Mesothelial cell of epicardium (in vitro differentiated cells): ENCODE measurements around the gene TRAIP. TPM values are rescaled to one million over a fixed set of nuclear protein-coding genes. Genes with fewer than 3 reads are reported as not detected.

Source experiments
- DNase-seq, 2 experiments: peaks; one replicate each; pipeline ENCODE4 v3.0.0; 2021; ENCODE audit warnings: low spot score in 2 of 2; ENCODE audit not compliant: unreplicated experiment in 2 of 2
- H3K27ac Mint-ChIP-seq: 2 replicates; pipeline ENCODE4 v1.8.0; 2021; ENCODE audit warnings: mixed read lengths
- H3K27me3 Mint-ChIP-seq: 2 replicates; pipeline ENCODE4 v1.8.0; 2021; ENCODE audit warnings: low read depth, mixed read lengths
- H3K36me3 Mint-ChIP-seq: 2 replicates; pipeline ENCODE4 v1.8.0; 2021; ENCODE audit warnings: mixed read lengths
- H3K4me1 Mint-ChIP-seq: 2 replicates; pipeline ENCODE4 v1.8.0; 2021; ENCODE audit warnings: mixed read lengths
- H3K4me3 Mint-ChIP-seq: 2 replicates; pipeline ENCODE4 v1.8.0; 2021; ENCODE audit warnings: mild to moderate bottlenecking, moderate library complexity, mixed read lengths
- H3K9me3 Mint-ChIP-seq: 2 replicates; pipeline ENCODE4 v1.8.0; 2021; ENCODE audit warnings: mixed read lengths
- total RNA-seq: library from RNA; stranded (reverse); gene quantifications from 3 replicates; pipeline ENCODE4 v1.2.1, GENCODE V29; 2021
- TF ChIP-seq, protein P1 (sequence below): fragments of 200-600 bp; sonication (generic); IDR thresholded peaks from one replicate; pipeline ENCODE4 v1.5.0; 2021; ENCODE audit warnings: antibody characterized with exemption; ENCODE audit not compliant: unreplicated experiment

Gene TRAIP
- total RNA-seq, 1 donor from 2014 or later = 10.4 TPM

DNA sequence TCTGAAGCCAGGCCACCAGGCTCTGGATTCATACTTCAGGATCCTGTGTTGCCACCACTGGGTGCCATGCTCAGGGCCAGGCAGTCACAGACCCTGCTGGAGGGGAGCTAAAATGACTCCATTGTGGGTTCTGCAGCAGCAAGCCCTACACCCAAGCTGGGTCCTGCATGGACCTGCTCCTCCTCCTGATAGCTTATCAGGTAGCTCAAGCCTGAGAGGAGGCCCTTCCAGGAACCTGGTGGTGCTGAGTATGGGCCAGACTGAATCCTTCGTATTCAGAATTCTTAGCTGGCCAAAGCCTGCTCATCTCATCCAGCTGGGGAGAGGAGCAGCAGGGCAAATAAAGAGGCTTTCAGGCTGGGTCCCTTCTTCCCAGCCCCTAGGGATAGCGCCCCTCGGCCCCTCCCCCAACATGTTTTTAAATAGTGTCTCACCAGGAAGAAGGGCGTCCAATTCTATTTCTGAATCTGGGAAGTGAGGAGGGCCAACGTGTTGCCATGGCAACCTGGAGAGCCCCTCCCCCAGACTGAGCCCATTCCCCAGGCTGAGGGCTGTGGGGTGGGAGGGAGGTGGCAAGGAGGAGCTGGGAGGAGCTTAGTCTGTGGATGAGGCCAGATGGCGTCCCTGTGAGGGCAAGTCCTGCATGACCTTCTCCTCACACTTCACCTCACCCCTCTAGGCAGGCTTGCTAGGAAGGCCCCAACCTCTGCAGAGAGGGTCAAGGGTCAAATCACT is 24.4 kb upstream of the TRAIP start:
- Mint-ChIP-seq H3K4me3 (no peak overlapping the region), H3K27ac (no peak overlapping the region)

DNA sequence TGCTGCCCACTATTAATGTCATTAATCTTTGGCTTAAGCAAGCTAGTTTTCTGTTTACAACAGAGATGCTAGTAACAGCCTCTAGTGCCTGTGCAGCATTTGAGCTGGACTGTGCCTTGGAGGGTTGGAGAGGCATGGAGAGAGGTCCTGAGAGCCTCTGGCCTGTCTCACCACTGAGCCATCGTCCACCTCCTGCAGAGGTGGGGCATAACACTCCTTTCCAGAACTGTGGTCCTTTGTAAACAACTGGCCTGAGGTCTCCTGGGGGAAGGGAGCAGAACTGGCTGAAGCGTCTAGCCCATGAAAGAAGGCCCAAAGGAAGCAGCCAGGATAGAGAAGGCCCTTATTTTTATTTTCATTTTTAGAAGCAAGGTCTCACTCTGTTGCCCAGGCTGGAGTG is 23.4 kb upstream of the TRAIP start:
- DNase-seq = no peak
- no peak overlapping the region for H3K4me3 Mint-ChIP-seq
- H3K36me3 Mint-ChIP-seq = no peaks in the 10 kb centered on the region
- no peak overlapping the region for H3K27ac Mint-ChIP-seq
- H3K4me1 Mint-ChIP-seq = no peaks in the 10 kb centered on the region
- TF ChIP-seq, protein P1, sequence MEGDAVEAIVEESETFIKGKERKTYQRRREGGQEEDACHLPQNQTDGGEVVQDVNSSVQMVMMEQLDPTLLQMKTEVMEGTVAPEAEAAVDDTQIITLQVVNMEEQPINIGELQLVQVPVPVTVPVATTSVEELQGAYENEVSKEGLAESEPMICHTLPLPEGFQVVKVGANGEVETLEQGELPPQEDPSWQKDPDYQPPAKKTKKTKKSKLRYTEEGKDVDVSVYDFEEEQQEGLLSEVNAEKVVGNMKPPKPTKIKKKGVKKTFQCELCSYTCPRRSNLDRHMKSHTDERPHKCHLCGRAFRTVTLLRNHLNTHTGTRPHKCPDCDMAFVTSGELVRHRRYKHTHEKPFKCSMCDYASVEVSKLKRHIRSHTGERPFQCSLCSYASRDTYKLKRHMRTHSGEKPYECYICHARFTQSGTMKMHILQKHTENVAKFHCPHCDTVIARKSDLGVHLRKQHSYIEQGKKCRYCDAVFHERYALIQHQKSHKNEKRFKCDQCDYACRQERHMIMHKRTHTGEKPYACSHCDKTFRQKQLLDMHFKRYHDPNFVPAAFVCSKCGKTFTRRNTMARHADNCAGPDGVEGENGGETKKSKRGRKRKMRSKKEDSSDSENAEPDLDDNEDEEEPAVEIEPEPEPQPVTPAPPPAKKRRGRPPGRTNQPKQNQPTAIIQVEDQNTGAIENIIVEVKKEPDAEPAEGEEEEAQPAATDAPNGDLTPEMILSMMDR = no peak
- peaks cover 28% of the 10 kb centered on the region for H3K27me3 Mint-ChIP-seq
- H3K9me3 Mint-ChIP-seq = no peaks in the 10 kb centered on the region

More for the DNA sequence above, 24.4 kb upstream of the TRAIP start:
- Mint-ChIP-seq H3K4me1 (no peaks in the 10 kb centered on the region), H3K9me3 (no peaks in the 10 kb centered on the region), H3K36me3 (no peaks in the 10 kb centered on the region), H3K27me3 (peaks cover 17% of the 10 kb centered on the region)
- TF ChIP-seq, protein P1 = no peak
- DNase-seq = no peak

DNA sequence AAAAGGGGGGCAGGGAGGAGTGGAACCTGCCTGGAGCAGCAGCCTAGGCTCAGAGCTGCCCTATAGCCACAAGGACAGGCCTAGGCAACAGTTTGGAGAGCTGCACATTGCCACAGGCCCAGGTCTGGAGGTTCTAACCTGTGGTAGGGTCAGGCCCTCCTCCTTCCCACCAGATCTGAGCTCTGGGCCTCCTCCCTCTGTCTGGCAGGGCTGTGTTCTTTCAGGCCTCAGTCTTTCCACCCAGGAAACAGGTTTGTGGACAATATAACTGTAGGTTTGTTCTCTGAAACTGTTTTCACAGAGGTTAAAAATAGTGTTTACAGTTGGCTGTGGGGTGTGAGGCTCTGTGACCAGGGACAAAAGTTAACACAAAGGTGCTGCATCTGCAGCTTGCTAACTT is 22.3 kb upstream of the TRAIP start:
- TF ChIP-seq, protein P1 = no peak
- no peaks in the 10 kb centered on the region for H3K4me1 Mint-ChIP-seq
- no peaks in the 10 kb centered on the region for H3K36me3 Mint-ChIP-seq
- peaks cover 31% of the 10 kb centered on the region for H3K27me3 Mint-ChIP-seq
- no peak overlapping the region for H3K4me3 Mint-ChIP-seq
- no peak for DNase-seq
- H3K9me3 Mint-ChIP-seq = no peaks in the 10 kb centered on the region
- no peak overlapping the region for H3K27ac Mint-ChIP-seq

DNA sequence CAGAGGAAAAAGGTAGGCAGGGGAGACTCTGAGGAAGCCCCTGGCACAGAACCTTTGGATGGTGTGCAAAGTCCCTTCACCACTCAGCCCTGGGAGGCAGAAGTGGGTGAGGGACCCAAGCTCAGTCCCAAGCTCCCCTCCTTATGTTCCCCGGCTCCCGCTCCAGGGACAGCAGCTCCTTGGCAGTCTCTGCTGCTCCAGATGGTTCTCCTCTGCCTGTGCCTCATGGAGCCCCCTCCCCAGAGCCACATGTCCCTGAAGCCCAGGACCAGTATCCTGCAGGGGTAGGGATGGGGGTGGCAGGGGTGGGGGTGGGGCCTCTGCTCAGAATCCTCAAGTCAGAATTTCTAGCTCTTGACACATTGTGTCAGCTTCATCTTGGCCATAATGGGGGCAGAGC is 21.4 kb upstream of the TRAIP start:
- no peaks in the 10 kb centered on the region for H3K36me3 Mint-ChIP-seq
- no peak overlapping the region for H3K4me3 Mint-ChIP-seq
- no peaks in the 10 kb centered on the region for H3K9me3 Mint-ChIP-seq
- H3K27me3 Mint-ChIP-seq = peaks cover 29% of the 10 kb centered on the region
- no peak for DNase-seq
- no peaks in the 10 kb centered on the region for H3K4me1 Mint-ChIP-seq
- TF ChIP-seq, protein P1 = no peak
- H3K27ac Mint-ChIP-seq = no peak overlapping the region

DNA sequence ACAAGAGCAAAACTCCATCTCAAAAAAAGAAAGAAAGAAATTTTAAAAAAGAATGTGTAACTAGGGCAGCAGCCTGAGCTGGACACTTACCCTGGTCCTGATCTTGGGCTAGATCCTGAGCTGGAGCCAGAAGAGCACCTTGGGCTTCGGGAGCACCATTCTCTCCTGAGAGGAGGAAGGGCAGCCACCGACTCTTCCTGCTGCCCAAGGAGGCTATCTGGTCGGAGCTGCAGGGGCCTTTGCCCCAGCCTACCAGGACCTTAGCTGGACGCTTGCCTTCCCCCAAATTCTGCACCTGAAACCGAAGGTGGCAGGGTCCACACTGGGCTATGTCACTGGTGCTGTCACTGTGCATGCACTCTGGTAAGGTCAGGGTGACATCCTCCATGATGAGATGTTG is 20.2 kb upstream of the TRAIP start:
- H3K4me1 Mint-ChIP-seq = no peaks in the 10 kb centered on the region

More for the DNA sequence above, 20.2 kb upstream of the TRAIP start:
- H3K27ac Mint-ChIP-seq = no peak overlapping the region
- peaks cover 33% of the 10 kb centered on the region for H3K27me3 Mint-ChIP-seq
- TF ChIP-seq, protein P1 = no peak
- DNase-seq = no peak
- H3K4me3 Mint-ChIP-seq = no peak overlapping the region
- H3K9me3 Mint-ChIP-seq = no peaks in the 10 kb centered on the region
- no peaks in the 10 kb centered on the region for H3K36me3 Mint-ChIP-seq
